Liver (tissue), 9 donors: ENCODE data around the gene NCBP2. TPM values are rescaled to one million over a fixed set of nuclear protein-coding genes. Genes with fewer than 3 reads are reported as not detected.

Experiments used
- DNase-seq: peaks from one replicate; pipeline ENCODE4 v3.0.0-alpha.2; 2017; ENCODE audit warnings: low spot score
- H3K27ac ChIP-seq, 2 donors: one replicate each; pipeline ENCODE4 v1.7.0; 2013; ENCODE audit warnings: inconsistent platforms in 2 of 2, low read length in 2 of 2, control low read depth in 1 of 2, low read depth in 1 of 2, mild to moderate bottlenecking in 1 of 2
- H3K27me3 ChIP-seq, 4 donors: one replicate each; pipeline versions ENCODE4 v1.6.1 to v1.7.0; 2013; ENCODE audit warnings: low read length in 3 of 4, inconsistent platforms in 1 of 4, mild to moderate bottlenecking in 1 of 4, moderate library complexity in 1 of 4; ENCODE audit not compliant: control insufficient read depth in 4 of 4, insufficient read depth in 4 of 4
- H3K36me3 ChIP-seq, 4 donors: one replicate each; pipeline versions ENCODE4 v1.6.1 to v1.7.0; 2013; ENCODE audit warnings: low read length in 3 of 4, mild to moderate bottlenecking in 3 of 4, low read depth in 1 of 4, moderate library complexity in 1 of 4; ENCODE audit not compliant: control insufficient read depth in 4 of 4, insufficient read depth in 3 of 4
- H3K4me1 ChIP-seq, 4 donors: one replicate each; pipeline versions ENCODE4 v1.6.1 to v1.7.0; 2013; ENCODE audit warnings: low read length in 3 of 4, mild to moderate bottlenecking in 3 of 4, moderate library complexity in 1 of 4; ENCODE audit not compliant: control insufficient read depth in 4 of 4, insufficient read depth in 4 of 4
- H3K4me3 ChIP-seq, 3 donors: one replicate each; pipeline versions ENCODE4 v1.6.1 to v1.7.0; 2013; ENCODE audit warnings: low read length in 3 of 3, control low read depth in 1 of 3, low read depth in 1 of 3, mild to moderate bottlenecking in 1 of 3
- H3K9ac ChIP-seq, 2 donors: one replicate each; pipeline ENCODE4 v1.7.0; 2013; ENCODE audit warnings: low read length in 2 of 2, mild to moderate bottlenecking in 2 of 2, moderate library complexity in 2 of 2, control low read depth in 1 of 2, low read depth in 1 of 2
- H3K9me3 ChIP-seq, 4 donors: one replicate each; pipeline versions ENCODE4 v1.6.1 to v1.7.0; 2013; ENCODE audit warnings: low read length in 3 of 4; ENCODE audit not compliant: control insufficient read depth in 4 of 4
- EGR1 ChIP-seq, 2 donors: IDR thresholded peaks; 2 replicates each; pipeline ENCODE4 v1.6.1; 2016 to 2018; ENCODE audit warnings: antibody characterized with exemption in 2 of 2, low read depth in 2 of 2
- FOXA2 ChIP-seq: IDR thresholded peaks from 2 replicates; pipeline ENCODE4 v1.6.1; 2016; ENCODE audit warnings: antibody characterized with exemption
- HNF4A ChIP-seq, 2 donors: conservative IDR thresholded peaks; 2 replicates each; pipeline ENCODE4 v1.6.1; 2016; ENCODE audit warnings: antibody characterized with exemption in 2 of 2, mild to moderate bottlenecking in 2 of 2
- HNF4G ChIP-seq: IDR thresholded peaks from 2 replicates; pipeline ENCODE4 v1.6.1; 2016; ENCODE audit warnings: antibody characterized with exemption
- JUND ChIP-seq, 2 donors: IDR thresholded peaks; 2 replicates each; pipeline ENCODE4 v1.6.1; 2016; ENCODE audit warnings: antibody characterized with exemption in 2 of 2
- RAD21 ChIP-seq, 2 donors: IDR thresholded peaks; 2 replicates each; pipeline ENCODE4 v1.6.1; 2016; ENCODE audit warnings: antibody characterized with exemption in 2 of 2, mild to moderate bottlenecking in 2 of 2
- RXRA ChIP-seq, 2 donors: IDR thresholded peaks; 2 replicates each; pipeline ENCODE4 v1.6.1; 2017 to 2018; ENCODE audit warnings: antibody characterized with exemption in 2 of 2, mild to moderate bottlenecking in 1 of 2
- SP1 ChIP-seq: IDR thresholded peaks from 2 replicates; pipeline ENCODE4 v1.6.1; 2018; ENCODE audit warnings: antibody characterized with exemption, mild to moderate bottlenecking
- TAF1 ChIP-seq: conservative IDR thresholded peaks from 2 replicates; pipeline ENCODE4 v1.6.1; 2016; ENCODE audit warnings: antibody characterized with exemption, mild to moderate bottlenecking
- YY1 ChIP-seq: IDR thresholded peaks from 2 replicates; pipeline ENCODE4 v1.6.1; 2016; ENCODE audit warnings: antibody characterized with exemption, mild to moderate bottlenecking
- ZBTB33 ChIP-seq: IDR thresholded peaks from 2 replicates; pipeline ENCODE4 v1.6.1; 2016; ENCODE audit warnings: antibody characterized with exemption
- WGBS: extraction: QIAGEN DNeasy Blood & Tissue Kit; methylation state at CpG from one replicate; pipeline ENCODE4 v1.1.7; 2013; 5-methylcytosine and 5-hydroxymethylcytosine counted together
- polyA plus RNA-seq, 2 donors: library from polyadenylated mRNA; stranded (reverse) in 1 of 2; unstranded in 1 of 2; fragments of 200-250 nt in 1 of 2; fragments of >200 nt in 1 of 2; fragmentation: Nextera tagmentation in 1 of 2; extraction: Ambion mirVana in 1 of 2; gene quantifications; one replicate each; pipeline versions ENCODE4 v1.2.1 to v1.2.3, GENCODE V29; 2013 to 2015
- total RNA-seq, 2 donors: library from RNA; depleted of rRNA; stranded (reverse); fragments of >200 nt; gene quantifications; one replicate each; pipeline ENCODE4 v1.2.3, GENCODE V29; 2014
- TF ChIP-seq, protein P1 (sequence below): IDR thresholded peaks from 2 replicates; pipeline ENCODE4 v1.6.1; 2016; ENCODE audit warnings: antibody characterized with exemption
- TF ChIP-seq, protein P2 (sequence below): IDR thresholded peaks from 2 replicates; pipeline ENCODE4 v1.6.1; 2016; ENCODE audit warnings: antibody characterized with exemption, mild to moderate bottlenecking
- donor health status: healthy.
- donor health status: healthy.
- donor health status: healthy.
- donor health status: healthy.
- donor health status: healthy.

The NCBP2 gene
- total and polyA plus RNA-seq, 4 donors = 16.2 to 19.2 (median 18.1) TPM

DNA sequence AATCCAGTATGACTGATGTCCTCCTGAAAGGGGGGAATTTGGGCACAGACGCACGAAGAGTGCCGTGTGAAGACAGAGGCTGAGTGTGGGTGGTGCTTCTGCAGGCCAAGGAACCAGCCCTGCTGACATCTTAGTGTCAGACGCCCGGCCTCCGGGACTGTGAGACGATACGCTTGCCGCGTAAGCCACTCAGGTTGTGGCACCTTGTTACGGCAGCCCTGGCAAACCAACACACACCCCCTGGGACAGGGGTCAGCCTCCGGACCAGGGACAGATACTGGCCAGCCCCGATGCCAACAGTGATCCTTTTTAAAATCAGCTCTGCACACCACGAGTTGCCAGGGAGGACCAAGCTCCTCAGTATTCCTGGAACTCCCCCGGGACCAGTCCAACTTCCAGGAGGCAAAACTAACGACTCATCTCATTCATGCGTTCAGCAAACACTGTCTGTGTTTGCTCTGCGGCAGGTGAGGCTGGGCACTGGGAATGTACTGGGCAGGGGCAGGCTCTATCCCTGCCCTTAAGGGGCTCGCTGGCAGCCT lies 47.5 kb upstream of the NCBP2 start:
- Histone ChIP-seq H3K4me3 (no peak overlapping the region), H3K9ac (no peak overlapping the region)
- TF ChIP-seq JUND (IDR thresholded peaks at IDR 0.05) (no peak), RAD21 (IDR thresholded peaks at IDR 0.05) (no peak), FOXA2 (no peak), SP1 (no peak), YY1 (no peak), RXRA (IDR thresholded peaks at IDR 0.05) (no peak), HNF4G (no peak), ZBTB33 (no peak), EGR1 (IDR thresholded peaks at IDR 0.05; ENCODE audit: low read depth in 2 of 2) (no peak)
- TF ChIP-seq, protein P1, sequence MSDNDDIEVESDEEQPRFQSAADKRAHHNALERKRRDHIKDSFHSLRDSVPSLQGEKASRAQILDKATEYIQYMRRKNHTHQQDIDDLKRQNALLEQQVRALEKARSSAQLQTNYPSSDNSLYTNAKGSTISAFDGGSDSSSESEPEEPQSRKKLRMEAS = no peak

GRCh38 chr3:196988241-196989029 lies 46.1 kb upstream of the NCBP2 start:
- H3K36me3 ChIP-seq = no peaks in the 10 kb centered on the region
- H3K27ac ChIP-seq = no peak overlapping the region
- no peaks in the 10 kb centered on the region for H3K4me1 ChIP-seq
- no peaks in the 10 kb centered on the region for H3K9me3 ChIP-seq
- H3K4me3 ChIP-seq = no peak overlapping the region
- no peaks in the 10 kb centered on the region for H3K27me3 ChIP-seq
- DNase-seq = peak; percentile 70
- no peak overlapping the region for H3K9ac ChIP-seq
- TF ChIP-seq RXRA (IDR thresholded peaks at IDR 0.05) (no peak), JUND (IDR thresholded peaks at IDR 0.05) (no peak), TAF1 (no peak), FOXA2 (no peak), HNF4A (conservative IDR thresholded peaks at IDR 0.05) (peak in 1 of 2 donors; percentile 27)
- TF ChIP-seq, protein P2, sequence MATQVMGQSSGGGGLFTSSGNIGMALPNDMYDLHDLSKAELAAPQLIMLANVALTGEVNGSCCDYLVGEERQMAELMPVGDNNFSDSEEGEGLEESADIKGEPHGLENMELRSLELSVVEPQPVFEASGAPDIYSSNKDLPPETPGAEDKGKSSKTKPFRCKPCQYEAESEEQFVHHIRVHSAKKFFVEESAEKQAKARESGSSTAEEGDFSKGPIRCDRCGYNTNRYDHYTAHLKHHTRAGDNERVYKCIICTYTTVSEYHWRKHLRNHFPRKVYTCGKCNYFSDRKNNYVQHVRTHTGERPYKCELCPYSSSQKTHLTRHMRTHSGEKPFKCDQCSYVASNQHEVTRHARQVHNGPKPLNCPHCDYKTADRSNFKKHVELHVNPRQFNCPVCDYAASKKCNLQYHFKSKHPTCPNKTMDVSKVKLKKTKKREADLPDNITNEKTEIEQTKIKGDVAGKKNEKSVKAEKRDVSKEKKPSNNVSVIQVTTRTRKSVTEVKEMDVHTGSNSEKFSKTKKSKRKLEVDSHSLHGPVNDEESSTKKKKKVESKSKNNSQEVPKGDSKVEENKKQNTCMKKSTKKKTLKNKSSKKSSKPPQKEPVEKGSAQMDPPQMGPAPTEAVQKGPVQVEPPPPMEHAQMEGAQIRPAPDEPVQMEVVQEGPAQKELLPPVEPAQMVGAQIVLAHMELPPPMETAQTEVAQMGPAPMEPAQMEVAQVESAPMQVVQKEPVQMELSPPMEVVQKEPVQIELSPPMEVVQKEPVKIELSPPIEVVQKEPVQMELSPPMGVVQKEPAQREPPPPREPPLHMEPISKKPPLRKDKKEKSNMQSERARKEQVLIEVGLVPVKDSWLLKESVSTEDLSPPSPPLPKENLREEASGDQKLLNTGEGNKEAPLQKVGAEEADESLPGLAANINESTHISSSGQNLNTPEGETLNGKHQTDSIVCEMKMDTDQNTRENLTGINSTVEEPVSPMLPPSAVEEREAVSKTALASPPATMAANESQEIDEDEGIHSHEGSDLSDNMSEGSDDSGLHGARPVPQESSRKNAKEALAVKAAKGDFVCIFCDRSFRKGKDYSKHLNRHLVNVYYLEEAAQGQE = no peak
- WGBS = 55% methylated on average over 12 of the region's 12 CpGs

More for the DNA sequence above, 47.5 kb upstream of the NCBP2 start:
- no peak for DNase-seq
- H3K9me3 ChIP-seq = no peaks in the 10 kb centered on the region
- H3K4me1 ChIP-seq = no peaks in the 10 kb centered on the region
- no peaks in the 10 kb centered on the region for H3K27me3 ChIP-seq
- no peak overlapping the region for H3K27ac ChIP-seq
- 84% methylated on average over 19 of the region's 19 CpGs for WGBS
- H3K36me3 ChIP-seq = no peaks in the 10 kb centered on the region
